HepG2 (cell line): ENCODE results near the gene NRSN2. TPM values are rescaled to one million over a fixed set of nuclear protein-coding genes. Genes with fewer than 3 reads are reported as not detected.

ENCODE experiments used
- CBX2 ChIP-seq, 2 experiments: fragments of 200-600 bp in 1 of 2; sonication (generic); formaldehyde crosslinking in 1 of 2; IDR thresholded peaks; 2 replicates each; pipeline versions ENCODE4 v1.7.0 to v1.8.1; 2018 to 2022; ENCODE audit warnings: low read depth in 2 of 2, low read length in 1 of 2, mild to moderate bottlenecking in 1 of 2, missing genetic modification reagents in 1 of 2
- GABPA ChIP-seq, 2 experiments: IDR thresholded peaks; 2 replicates each; pipeline ENCODE4 v1.6.1; 2011 to 2016; ENCODE audit warnings: low read depth in 2 of 2, low read length in 1 of 2, missing biosample characterization in 1 of 2, missing genetic modification characterization in 1 of 2
- IKZF1 ChIP-seq: fragments of 450-650 bp; IDR thresholded peaks from 2 replicates; pipeline ENCODE4 v1.7.1; 2016
- MEIS1 ChIP-seq: sonication (generic); formaldehyde crosslinking; IDR thresholded peaks from 2 replicates; pipeline ENCODE4 v1.9.0; 2021; ENCODE audit warnings: mild to moderate bottlenecking, missing genetic modification reagents, moderate library complexity, borderline replicate concordance
- SAP130 ChIP-seq: IDR thresholded peaks from 2 replicates; pipeline ENCODE4 v1.6.1; 2016; ENCODE audit warnings: low read depth
- SMARCE1 ChIP-seq: fragments of 450-650 bp; IDR thresholded peaks from 2 replicates; pipeline ENCODE4 v1.6.1; 2017; ENCODE audit warnings: borderline replicate concordance
- ZBTB42 ChIP-seq: sonication (generic); formaldehyde crosslinking; IDR thresholded peaks from 2 replicates; pipeline ENCODE4 v1.5.0; 2020; ENCODE audit warnings: mild to moderate bottlenecking, missing genetic modification reagents
- polyA plus RNA-seq, 8 experiments: library from polyadenylated mRNA; depleted of rRNA in 3 of 8; stranded (reverse) in 7 of 8; unstranded in 1 of 8; fragments of >200 nt; fragmentation: Illumina TruSeq in 4 of 8; extraction: Trizol in 4 of 8; gene quantifications; 2 replicates each; pipeline versions ENCODE4 v1.2.1 to v1.2.3, GENCODE V29; 2011 to 2016; ENCODE audit warnings: low read depth in 4 of 8, missing spikeins in 1 of 8, mixed read lengths in 1 of 8; ENCODE audit not compliant: insufficient read depth in 1 of 8
- total RNA-seq, 5 experiments: library from RNA; depleted of rRNA; stranded (reverse); fragments of >200 nt; fragmentation: Illumina TruSeq; extraction: Trizol; gene quantifications; 2 replicates each; pipeline ENCODE4 v1.2.3, GENCODE V29; 2016; ENCODE audit warnings: low read depth in 1 of 5
- TF ChIP-seq, protein P1 (sequence below): sonication (generic); formaldehyde crosslinking; IDR thresholded peaks from 2 replicates; pipeline ENCODE4 v1.4.0; 2020; ENCODE audit warnings: missing genetic modification reagents
- TF ChIP-seq, protein P2 (sequence below): sonication (generic); formaldehyde crosslinking; IDR thresholded peaks from one replicate; pipeline ENCODE4 v1.5.1; 2020; ENCODE audit warnings: mild to moderate bottlenecking, missing genetic modification reagents; ENCODE audit errors: not compliant biosample characterization
- TF ChIP-seq, protein P3 (sequence below): sonication (generic); formaldehyde crosslinking; conservative IDR thresholded peaks from 2 replicates; pipeline ENCODE4 v1.4.0; 2020; ENCODE audit warnings: missing genetic modification reagents
- TF ChIP-seq, protein P4 (sequence below): sonication (generic); formaldehyde crosslinking; IDR thresholded peaks from 2 replicates; pipeline ENCODE4 v1.4.0; 2020; ENCODE audit warnings: mild to moderate bottlenecking, missing genetic modification reagents
- TF ChIP-seq, protein P5 (sequence below): IDR thresholded peaks from 2 replicates; pipeline ENCODE4 v1.4.0; 2020; ENCODE audit warnings: mild to moderate bottlenecking, missing genetic modification reagents

Gene NRSN2
- total and polyA plus RNA-seq, 2 of the 13 experiments (the other 11 are each of a cell fraction or from before 2014, with no cell fraction given): 32.3 to 49.4 TPM

GRCh38 chr20:346640-347316, at the start of gene NRSN2 (continued):
- TF ChIP-seq, protein P1, sequence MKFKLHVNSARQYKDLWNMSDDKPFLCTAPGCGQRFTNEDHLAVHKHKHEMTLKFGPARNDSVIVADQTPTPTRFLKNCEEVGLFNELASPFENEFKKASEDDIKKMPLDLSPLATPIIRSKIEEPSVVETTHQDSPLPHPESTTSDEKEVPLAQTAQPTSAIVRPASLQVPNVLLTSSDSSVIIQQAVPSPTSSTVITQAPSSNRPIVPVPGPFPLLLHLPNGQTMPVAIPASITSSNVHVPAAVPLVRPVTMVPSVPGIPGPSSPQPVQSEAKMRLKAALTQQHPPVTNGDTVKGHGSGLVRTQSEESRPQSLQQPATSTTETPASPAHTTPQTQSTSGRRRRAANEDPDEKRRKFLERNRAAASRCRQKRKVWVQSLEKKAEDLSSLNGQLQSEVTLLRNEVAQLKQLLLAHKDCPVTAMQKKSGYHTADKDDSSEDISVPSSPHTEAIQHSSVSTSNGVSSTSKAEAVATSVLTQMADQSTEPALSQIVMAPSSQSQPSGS (CRISPR knock-in tag): peak; percentile 48; the same call in 1 of the 2 replicates
- TF ChIP-seq, protein P2, sequence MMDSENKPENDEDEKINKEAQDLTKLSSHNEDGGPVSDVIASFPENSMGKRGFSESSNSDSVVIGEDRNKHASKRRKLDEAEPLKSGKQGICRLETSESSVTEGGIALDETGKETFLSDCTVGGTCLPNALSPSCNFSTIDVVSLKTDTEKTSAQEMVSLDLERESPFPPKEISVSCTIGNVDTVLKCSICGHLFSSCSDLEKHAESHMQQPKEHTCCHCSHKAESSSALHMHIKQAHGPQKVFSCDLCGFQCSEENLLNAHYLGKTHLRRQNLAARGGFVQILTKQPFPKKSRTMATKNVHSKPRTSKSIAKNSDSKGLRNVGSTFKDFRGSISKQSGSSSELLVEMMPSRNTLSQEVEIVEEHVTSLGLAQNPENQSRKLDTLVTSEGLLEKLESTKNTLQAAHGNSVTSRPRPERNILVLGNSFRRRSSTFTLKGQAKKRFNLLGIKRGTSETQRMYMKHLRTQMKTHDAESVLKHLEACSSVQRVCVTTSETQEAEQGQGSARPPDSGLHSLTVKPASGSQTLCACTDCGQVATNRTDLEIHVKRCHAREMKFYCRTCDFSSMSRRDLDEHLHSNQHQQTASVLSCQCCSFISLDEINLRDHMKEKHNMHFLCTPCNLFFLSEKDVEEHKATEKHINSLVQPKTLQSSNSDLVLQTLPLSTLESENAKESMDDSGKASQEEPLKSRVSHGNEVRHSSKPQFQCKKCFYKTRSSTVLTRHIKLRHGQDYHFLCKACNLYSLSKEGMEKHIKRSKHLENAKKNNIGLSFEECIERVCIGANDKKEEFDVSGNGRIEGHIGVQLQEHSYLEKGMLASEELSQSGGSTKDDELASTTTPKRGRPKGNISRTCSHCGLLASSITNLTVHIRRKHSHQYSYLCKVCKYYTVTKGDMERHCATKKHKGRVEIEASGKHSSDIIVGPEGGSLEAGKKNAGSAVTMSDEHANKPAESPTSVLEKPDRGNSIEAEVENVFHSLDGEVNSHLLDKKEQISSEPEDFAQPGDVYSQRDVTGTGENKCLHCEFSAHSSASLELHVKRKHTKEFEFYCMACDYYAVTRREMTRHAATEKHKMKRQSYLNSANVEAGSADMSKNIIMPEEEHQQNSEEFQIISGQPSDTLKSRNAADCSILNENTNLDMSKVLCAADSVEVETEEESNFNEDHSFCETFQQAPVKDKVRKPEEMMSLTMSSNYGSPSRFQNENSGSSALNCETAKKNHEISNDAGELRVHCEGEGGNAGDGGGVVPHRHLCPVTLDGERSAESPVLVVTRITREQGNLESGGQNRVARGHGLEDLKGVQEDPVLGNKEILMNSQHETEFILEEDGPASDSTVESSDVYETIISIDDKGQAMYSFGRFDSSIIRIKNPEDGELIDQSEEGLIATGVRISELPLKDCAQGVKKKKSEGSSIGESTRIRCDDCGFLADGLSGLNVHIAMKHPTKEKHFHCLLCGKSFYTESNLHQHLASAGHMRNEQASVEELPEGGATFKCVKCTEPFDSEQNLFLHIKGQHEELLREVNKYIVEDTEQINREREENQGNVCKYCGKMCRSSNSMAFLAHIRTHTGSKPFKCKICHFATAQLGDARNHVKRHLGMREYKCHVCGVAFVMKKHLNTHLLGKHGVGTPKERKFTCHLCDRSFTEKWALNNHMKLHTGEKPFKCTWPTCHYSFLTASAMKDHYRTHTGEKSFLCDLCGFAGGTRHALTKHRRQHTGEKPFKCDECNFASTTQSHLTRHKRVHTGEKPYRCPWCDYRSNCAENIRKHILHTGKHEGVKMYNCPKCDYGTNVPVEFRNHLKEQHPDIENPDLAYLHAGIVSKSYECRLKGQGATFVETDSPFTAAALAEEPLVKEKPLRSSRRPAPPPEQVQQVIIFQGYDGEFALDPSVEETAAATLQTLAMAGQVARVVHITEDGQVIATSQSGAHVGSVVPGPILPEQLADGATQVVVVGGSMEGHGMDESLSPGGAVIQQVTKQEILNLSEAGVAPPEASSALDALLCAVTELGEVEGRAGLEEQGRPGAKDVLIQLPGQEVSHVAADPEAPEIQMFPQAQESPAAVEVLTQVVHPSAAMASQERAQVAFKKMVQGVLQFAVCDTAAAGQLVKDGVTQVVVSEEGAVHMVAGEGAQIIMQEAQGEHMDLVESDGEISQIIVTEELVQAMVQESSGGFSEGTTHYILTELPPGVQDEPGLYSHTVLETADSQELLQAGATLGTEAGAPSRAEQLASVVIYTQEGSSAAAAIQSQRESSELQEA: no peak
- TF ChIP-seq, protein P3, sequence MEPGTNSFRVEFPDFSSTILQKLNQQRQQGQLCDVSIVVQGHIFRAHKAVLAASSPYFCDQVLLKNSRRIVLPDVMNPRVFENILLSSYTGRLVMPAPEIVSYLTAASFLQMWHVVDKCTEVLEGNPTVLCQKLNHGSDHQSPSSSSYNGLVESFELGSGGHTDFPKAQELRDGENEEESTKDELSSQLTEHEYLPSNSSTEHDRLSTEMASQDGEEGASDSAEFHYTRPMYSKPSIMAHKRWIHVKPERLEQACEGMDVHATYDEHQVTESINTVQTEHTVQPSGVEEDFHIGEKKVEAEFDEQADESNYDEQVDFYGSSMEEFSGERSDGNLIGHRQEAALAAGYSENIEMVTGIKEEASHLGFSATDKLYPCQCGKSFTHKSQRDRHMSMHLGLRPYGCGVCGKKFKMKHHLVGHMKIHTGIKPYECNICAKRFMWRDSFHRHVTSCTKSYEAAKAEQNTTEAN: peak; percentile 21; the same call in 1 of the 2 replicates
- TF ChIP-seq CBX2 (IDR thresholded peaks at IDR 0.05; ENCODE audit: low read depth, low read length): no peak
- peak; percentile 88; the same call in 1 of the 2 replicates for TF ChIP-seq CBX2 (CRISPR knock-in tag; IDR thresholded peaks at IDR 0.05; ENCODE audit: low read depth)
- TF ChIP-seq GABPA (IDR thresholded peaks at IDR 0.05; ENCODE audit: low read depth, low read length): no peak
- TF ChIP-seq GABPA (CRISPR knock-in tag; IDR thresholded peaks at IDR 0.05; ENCODE audit: low read depth): peak; percentile 52; the same call in 1 of the 2 replicates
- no peak; the same call in 1 of the 2 replicates for TF ChIP-seq ZBTB42 (CRISPR knock-in tag)
- TF ChIP-seq SAP130 (CRISPR knock-in tag): peak; percentile 83
- TF ChIP-seq, protein P4, sequence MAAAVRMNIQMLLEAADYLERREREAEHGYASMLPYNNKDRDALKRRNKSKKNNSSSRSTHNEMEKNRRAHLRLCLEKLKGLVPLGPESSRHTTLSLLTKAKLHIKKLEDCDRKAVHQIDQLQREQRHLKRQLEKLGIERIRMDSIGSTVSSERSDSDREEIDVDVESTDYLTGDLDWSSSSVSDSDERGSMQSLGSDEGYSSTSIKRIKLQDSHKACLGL: peak; percentile 88
- TF ChIP-seq IKZF1: no peak
- TF ChIP-seq SMARCE1: no peak
- 0 out of 2 replicates have a peak, but pooled peaks have one; percentile 14 for TF ChIP-seq MEIS1 (CRISPR knock-in tag)
- TF ChIP-seq, protein P5, sequence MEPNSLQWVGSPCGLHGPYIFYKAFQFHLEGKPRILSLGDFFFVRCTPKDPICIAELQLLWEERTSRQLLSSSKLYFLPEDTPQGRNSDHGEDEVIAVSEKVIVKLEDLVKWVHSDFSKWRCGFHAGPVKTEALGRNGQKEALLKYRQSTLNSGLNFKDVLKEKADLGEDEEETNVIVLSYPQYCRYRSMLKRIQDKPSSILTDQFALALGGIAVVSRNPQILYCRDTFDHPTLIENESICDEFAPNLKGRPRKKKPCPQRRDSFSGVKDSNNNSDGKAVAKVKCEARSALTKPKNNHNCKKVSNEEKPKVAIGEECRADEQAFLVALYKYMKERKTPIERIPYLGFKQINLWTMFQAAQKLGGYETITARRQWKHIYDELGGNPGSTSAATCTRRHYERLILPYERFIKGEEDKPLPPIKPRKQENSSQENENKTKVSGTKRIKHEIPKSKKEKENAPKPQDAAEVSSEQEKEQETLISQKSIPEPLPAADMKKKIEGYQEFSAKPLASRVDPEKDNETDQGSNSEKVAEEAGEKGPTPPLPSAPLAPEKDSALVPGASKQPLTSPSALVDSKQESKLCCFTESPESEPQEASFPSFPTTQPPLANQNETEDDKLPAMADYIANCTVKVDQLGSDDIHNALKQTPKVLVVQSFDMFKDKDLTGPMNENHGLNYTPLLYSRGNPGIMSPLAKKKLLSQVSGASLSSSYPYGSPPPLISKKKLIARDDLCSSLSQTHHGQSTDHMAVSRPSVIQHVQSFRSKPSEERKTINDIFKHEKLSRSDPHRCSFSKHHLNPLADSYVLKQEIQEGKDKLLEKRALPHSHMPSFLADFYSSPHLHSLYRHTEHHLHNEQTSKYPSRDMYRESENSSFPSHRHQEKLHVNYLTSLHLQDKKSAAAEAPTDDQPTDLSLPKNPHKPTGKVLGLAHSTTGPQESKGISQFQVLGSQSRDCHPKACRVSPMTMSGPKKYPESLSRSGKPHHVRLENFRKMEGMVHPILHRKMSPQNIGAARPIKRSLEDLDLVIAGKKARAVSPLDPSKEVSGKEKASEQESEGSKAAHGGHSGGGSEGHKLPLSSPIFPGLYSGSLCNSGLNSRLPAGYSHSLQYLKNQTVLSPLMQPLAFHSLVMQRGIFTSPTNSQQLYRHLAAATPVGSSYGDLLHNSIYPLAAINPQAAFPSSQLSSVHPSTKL: peak; percentile 18; the same call in 1 of the 2 replicates
